GM12801 (cell line): ENCODE data around the gene PGD.

Experiments used
- CTCF ChIP-seq: IDR thresholded peaks from one replicate; pipeline ENCODE4 v1.5.1; 2011; ENCODE audit warnings: control low read depth; ENCODE audit not compliant: insufficient read length; ENCODE audit errors: extremely low read depth

The PGD gene

GRCh38 chr1:10398734-10399443, at the start of gene PGD:
Gene PGD (plus strand): TSS chr1:10399064. CDS start chr1:10399118, 54 bp downstream.
- no peak for TF ChIP-seq CTCF

GRCh38 chr1:10353282-10353681, 45.6 kb upstream of the PGD start:
- TF ChIP-seq CTCF, result no peak

- no peak for TF ChIP-seq CTCF
Measured at GRCh38 chr1:10353693-10354092, 45.2 kb upstream of the PGD start.

DNA sequence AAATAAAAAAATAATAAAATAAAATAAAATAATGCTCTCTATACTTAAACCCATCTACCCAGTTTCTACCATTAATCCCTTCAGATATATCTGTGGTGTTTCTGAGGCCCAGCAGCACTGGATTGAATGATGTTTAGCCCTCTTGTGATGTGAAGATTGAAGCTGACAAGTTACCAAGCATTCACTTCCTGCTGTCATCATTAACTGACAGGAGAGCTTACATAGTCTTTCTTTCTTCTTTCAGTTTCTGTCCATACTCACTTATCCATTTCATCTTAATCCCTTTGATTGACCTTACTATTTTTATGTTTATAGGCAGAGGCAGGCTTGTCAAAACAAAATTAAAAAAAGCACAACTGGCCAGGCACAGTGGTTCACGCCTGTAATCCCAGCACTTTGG, 38.8 kb upstream of the PGD start:
- no peak for TF ChIP-seq CTCF

GRCh38 chr1:10361515-10361914, 37.3 kb upstream of the PGD start:
- no peak for TF ChIP-seq CTCF

GRCh38 chr1:10368194-10368593, 30.7 kb upstream of the PGD start:
- no peak for TF ChIP-seq CTCF

DNA sequence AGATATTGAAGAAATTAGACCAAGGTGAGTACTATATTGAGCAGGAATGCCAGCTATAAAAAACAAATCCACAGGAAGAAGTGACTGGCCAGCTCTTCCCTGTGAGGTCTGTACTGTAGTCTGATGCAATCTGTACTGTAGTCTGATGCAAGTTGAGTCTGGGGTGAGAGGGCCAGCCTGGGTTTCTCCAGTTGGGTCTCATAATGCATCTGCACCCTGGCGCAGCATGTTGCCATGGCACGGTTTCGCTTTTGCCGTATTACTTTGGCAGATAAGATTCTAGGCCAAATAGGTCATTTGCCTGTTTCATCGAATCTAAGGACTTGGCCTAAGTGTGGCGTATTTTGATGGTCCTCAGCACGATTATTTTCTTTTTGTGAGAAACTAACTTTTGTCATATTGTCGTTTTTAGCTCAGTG, 24.4 kb upstream of the PGD start:
- TF ChIP-seq CTCF, result no peak
